HepG2 (cell line): ENCODE measurements around the gene C2orf76. TPM values are rescaled to one million over a fixed set of nuclear protein-coding genes. Genes with fewer than 3 reads are reported as not detected.

Experiments used
- ATAC-seq: fragments of 200-7000 bp; cut with Tn5 transposase; 3 replicates; pipeline ENCODE4 v1.9.1; 2020; ENCODE audit warnings: mild to moderate bottlenecking, moderate library complexity
- BruUV-seq: library from RNA; stranded (reverse); fragments of 400-500 nt; replicated peaks from 2 replicates; lab custom pipeline; 2021; lab: Mats Ljungman, UMichigan
- CTCF ChIA-PET: fragments of 300-600 bp; formaldehyde crosslinking; extraction: SDS; loops from one replicate; lab custom pipeline; 2021; ENCODE audit warnings: low total read pairs, inconsistent platforms, low intra/inter-chr PET ratio; lab: Yijun Ruan, JAX
- POLR2A ChIA-PET: fragments of 350-600 bp; sonication (Branson Sonifier 250); formaldehyde crosslinking; loops from one replicate; lab custom pipeline; 2020; ENCODE audit warnings: antibody characterized with exemption, inconsistent platforms; lab: Yijun Ruan, JAX
- DNase-seq: peaks from one replicate; pipeline ENCODE4 v3.0.0-alpha.2; 2015; ENCODE audit warnings: low spot score
- FAIRE-seq: peaks from 3 replicates; lab custom pipeline; 2011; peaks lifted over from hg19 to GRCh38; lab: Jason Lieb, UNC
- H2AFZ ChIP-seq: one replicate; pipeline ENCODE4 v1.6.1; 2011; ENCODE audit warnings: low read length, inconsistent platforms
- H3K27ac ChIP-seq: fragments of 300-600 bp; 3 replicates; pipeline ENCODE4 v1.8.0; 2011; ENCODE audit warnings: mixed run types, mild to moderate bottlenecking, mixed read lengths, low read length, inconsistent platforms; ENCODE audit not compliant: insufficient read depth; ENCODE audit errors: extremely low read length
- H3K27me3 ChIP-seq, 2 experiments: fragments of 200-600 bp in 1 of 2; 2 replicates in 1 of 2; 3 replicates in 1 of 2; pipeline versions ENCODE4 v1.6.0 to v1.8.0; 2011; ENCODE audit warnings: low read length in 2 of 2, mild to moderate bottlenecking in 2 of 2, moderate library complexity in 2 of 2, inconsistent platforms in 1 of 2; ENCODE audit not compliant: insufficient read depth in 2 of 2, control insufficient read depth in 1 of 2
- H3K36me3 ChIP-seq, 2 experiments: fragments of 200-600 bp in 1 of 2; replicated peaks in 1 of 2; 2 replicates in 1 of 2; 3 replicates in 1 of 2; pipeline versions ENCODE4 v1.5.1 to v1.8.0; 2011; ENCODE audit warnings: low read length in 2 of 2, inconsistent platforms in 1 of 2; ENCODE audit not compliant: insufficient read depth in 2 of 2, control insufficient read depth in 1 of 2
- H3K4me1 ChIP-seq: 2 replicates; pipeline ENCODE4 v1.5.1; 2012; ENCODE audit warnings: low read length, inconsistent platforms; ENCODE audit not compliant: insufficient read depth
- H3K4me2 ChIP-seq: 2 replicates; pipeline ENCODE4 v1.6.0; 2011; ENCODE audit warnings: low read depth, low read length, inconsistent platforms
- H3K4me3 ChIP-seq, 3 experiments: fragments of 200-600 bp in 1 of 3; sonication (generic), shearing (Covaris generic) in 1 of 3; replicated peaks in 1 of 3; 2 replicates each; pipeline ENCODE4 v1.5.1; 2011 to 2016; ENCODE audit warnings: low read length in 3 of 3, inconsistent platforms in 2 of 3, low read depth in 2 of 3, mild to moderate bottlenecking in 2 of 3, control low read depth in 1 of 3, mixed read lengths in 1 of 3; ENCODE audit not compliant: insufficient read depth in 1 of 3
- H3K79me2 ChIP-seq: one replicate; pipeline ENCODE4 v1.6.1; 2011; ENCODE audit warnings: low read length, inconsistent platforms; ENCODE audit not compliant: insufficient read depth
- H3K9ac ChIP-seq: 2 replicates; pipeline ENCODE4 v1.6.0; 2011; ENCODE audit warnings: mild to moderate bottlenecking, low read depth, low read length, inconsistent platforms; ENCODE audit not compliant: insufficient read depth
- H3K9me3 ChIP-seq: 2 replicates; pipeline ENCODE4 v1.5.1; 2012; ENCODE audit warnings: mild to moderate bottlenecking, low read length
- H4K20me1 ChIP-seq: 2 replicates; pipeline ENCODE4 v1.6.0; 2011; ENCODE audit warnings: inconsistent platforms, mild to moderate bottlenecking, low read length, moderate library complexity; ENCODE audit not compliant: insufficient read depth
- ZNF83 ChIP-seq: sonication (generic); formaldehyde crosslinking; IDR thresholded peaks from 2 replicates; pipeline ENCODE4 v1.4.0; 2020; ENCODE audit warnings: missing genetic modification reagents, mild to moderate bottlenecking, borderline replicate concordance
- ZSCAN21 ChIP-seq: sonication (generic); formaldehyde crosslinking; IDR thresholded peaks from 2 replicates; pipeline ENCODE4 v1.8.0; 2022; ENCODE audit warnings: mild to moderate bottlenecking, missing genetic modification reagents, moderate library complexity, borderline replicate concordance
- WGBS: methylation state at CpG from one replicate; pipeline ENCODE4 v1.1.6; 2017; ENCODE audit warnings: low lambda C conversion rate; 5-methylcytosine and 5-hydroxymethylcytosine counted together
- in situ Hi-C: cut with HindIII; loops from 2 replicates; pipeline ENCODE4 v1.10.0; 2017; ENCODE audit warnings: low pct_unique_long_range_greater_than_20kb; ENCODE audit not compliant: extremely low pct_ligation_motif_present
- intact Hi-C: fragments of 100-400 bp; cut with micrococcal nuclease; formaldehyde crosslinking; loops from one replicate; pipeline ENCODE4 v1.10.0; 2022; ENCODE audit not compliant: unreplicated experiment
- polyA plus RNA-seq, 8 experiments: library from polyadenylated mRNA; depleted of rRNA in 3 of 8; stranded (reverse) in 7 of 8; unstranded in 1 of 8; fragments of >200 nt; fragmentation: Illumina TruSeq in 4 of 8; extraction: Trizol in 4 of 8; gene quantifications; 2 replicates each; pipeline versions ENCODE4 v1.2.1 to v1.2.3, GENCODE V29; 2011 to 2016; ENCODE audit warnings: low read depth in 4 of 8, missing spikeins in 1 of 8, mixed read lengths in 1 of 8; ENCODE audit not compliant: insufficient read depth in 1 of 8
- total RNA-seq, 5 experiments: library from RNA; depleted of rRNA; stranded (reverse); fragments of >200 nt; fragmentation: Illumina TruSeq; extraction: Trizol; gene quantifications; 2 replicates each; pipeline ENCODE4 v1.2.3, GENCODE V29; 2016; ENCODE audit warnings: low read depth in 1 of 5
- TF ChIP-seq, protein P1 (sequence below): sonication (generic); formaldehyde crosslinking; conservative IDR thresholded peaks from 2 replicates; pipeline ENCODE4 v1.8.1; 2023; ENCODE audit warnings: missing genetic modification reagents

C2orf76 gene
- total and polyA plus RNA-seq, 2 of the 13 experiments (the other 11 are each of a cell fraction or from before 2014, with no cell fraction given) = 7.7 to 8.5 TPM

- Histone ChIP-seq H3K4me2 (no peak overlapping the region), H3K27me3 (no peaks in the 10 kb centered on the region), H3K9me3 (no peaks in the 10 kb centered on the region), H3K9ac (no peak overlapping the region), H3K79me2 (no peaks in the 10 kb centered on the region), H3K4me1 (peaks cover 12% of the 10 kb centered on the region), H3K27ac (no peak overlapping the region), H4K20me1 (no peaks in the 10 kb centered on the region), H3K36me3 (peaks cover 2 to 6% of the 10 kb centered on the region in 2 experiments; a peak in 2 of 5 replicates), H3K4me3 (no peak overlapping the region), H2AFZ (no peak overlapping the region)
- POLR2A ChIA-PET = no interaction called here
- DNase-seq (no peak), FAIRE-seq (no peak), ATAC-seq (no peak)
- BruUV-seq = no TSS peak
- WGBS = 86% methylated on average over 6 of the region's 6 CpGs
- peak; percentile 8; the same call in 1 of the 2 replicates for TF ChIP-seq ZSCAN21 (CRISPR knock-in tag)
- TF ChIP-seq, protein P1, sequence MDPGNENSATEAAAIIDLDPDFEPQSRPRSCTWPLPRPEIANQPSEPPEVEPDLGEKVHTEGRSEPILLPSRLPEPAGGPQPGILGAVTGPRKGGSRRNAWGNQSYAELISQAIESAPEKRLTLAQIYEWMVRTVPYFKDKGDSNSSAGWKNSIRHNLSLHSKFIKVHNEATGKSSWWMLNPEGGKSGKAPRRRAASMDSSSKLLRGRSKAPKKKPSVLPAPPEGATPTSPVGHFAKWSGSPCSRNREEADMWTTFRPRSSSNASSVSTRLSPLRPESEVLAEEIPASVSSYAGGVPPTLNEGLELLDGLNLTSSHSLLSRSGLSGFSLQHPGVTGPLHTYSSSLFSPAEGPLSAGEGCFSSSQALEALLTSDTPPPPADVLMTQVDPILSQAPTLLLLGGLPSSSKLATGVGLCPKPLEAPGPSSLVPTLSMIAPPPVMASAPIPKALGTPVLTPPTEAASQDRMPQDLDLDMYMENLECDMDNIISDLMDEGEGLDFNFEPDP (CRISPR knock-in tag) = 0 out of 2 replicates have a peak, but pooled peaks have one; percentile 70
- TF ChIP-seq ZNF83 (CRISPR knock-in tag) = no peak
- intact Hi-C loops = loop anchor here (1.0 to 5.0 kb wide), 3 partner anchors 26 to 253 kb away; no protein-coding TSS in a partner anchor
- CTCF ChIA-PET = interaction anchor here (0.6 to 2.5 kb wide), 4 partner anchors 47 to 383 kb away, joined by 3 to 17 read pairs (median 6); no protein-coding TSS in a partner anchor
- in situ Hi-C loops = no loop called here
Measured at GRCh38 chr2:119265693-119266066, 101.0 kb downstream of the C2orf76 start.
